Measurements from ENCODE around the gene DPP6.

Gene DPP6

GRCh38 chr7:154841731-154842331 lies 789.6 kb downstream of the DPP6 start:
- WGBS (ENCODE audit: insufficient coverage), result 50% methylated on average over 12 of the region's 18 CpGs

DNA sequence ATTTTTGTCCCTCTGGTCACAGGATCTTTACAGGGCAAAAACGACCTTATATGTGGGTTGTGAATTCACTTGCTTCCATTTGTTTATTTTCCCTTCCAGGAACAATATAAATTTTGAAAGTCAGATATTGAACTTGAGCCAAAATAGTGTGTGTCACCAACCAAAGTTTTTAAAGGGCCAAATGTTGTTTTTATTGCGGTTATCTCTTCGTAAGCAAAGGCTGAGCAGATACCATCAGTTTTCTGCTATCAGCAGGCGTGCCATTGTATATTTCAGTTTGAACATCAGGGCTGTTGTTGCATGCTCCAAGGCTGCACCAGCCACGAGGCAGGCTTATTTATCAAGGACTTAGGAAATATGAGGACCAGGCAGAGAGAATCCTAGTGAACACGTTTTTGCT lies 790.4 kb downstream of the DPP6 start:
- Histone ChIP-seq H3K9me3 (ENCODE audit: control extremely low read depth in 1 of 5, control insufficient read depth in 4 of 5, insufficient read depth in 2 of 5, low read depth in 1 of 5, low read length in 4 of 5) (peaks cover 0 to 2% (median 0%) of the 10 kb centered on the region in 5 experiments), H3K4me1 (ENCODE audit: control extremely low read depth in 1 of 4, control insufficient read depth in 4 of 4, insufficient read depth in 4 of 4, low read length in 3 of 4) (no peaks in the 10 kb centered on the region), H3K27ac (ENCODE audit: insufficient read depth in 1 of 2, low read depth in 1 of 2, low read length in 2 of 2, poor library complexity in 1 of 2, severe bottlenecking in 2 of 2) (no peak overlapping the region), H3K36me3 (ENCODE audit: control insufficient read depth in 4 of 4, insufficient read depth in 4 of 4, low read length in 3 of 4) (no peaks in the 10 kb centered on the region), H3K27me3 (replicated peaks in 2 of 5; ENCODE audit: control insufficient read depth in 4 of 5, insufficient read depth in 5 of 5, low read length in 4 of 5) (peaks cover 2 to 26% (median 15%) of the 10 kb centered on the region in 5 experiments), H3K4me3 (ENCODE audit: control insufficient read depth in 1 of 7, extremely low read depth in 1 of 7, insufficient read depth in 4 of 7, low read depth in 2 of 7, low read length in 6 of 7) (no peak overlapping the region)
- POLR2A ChIA-PET, result no interaction called here
- CTCF ChIA-PET, result no interaction called here
- 16% methylated on average over 4 of the region's 6 CpGs for WGBS (ENCODE audit: insufficient coverage)
- DNase-seq, result no peak

More at GRCh38 chr7:154841731-154842331, 789.6 kb downstream of the DPP6 start:
- Histone ChIP-seq H3K4me3 (ENCODE audit: control insufficient read depth in 1 of 7, extremely low read depth in 1 of 7, insufficient read depth in 4 of 7, low read depth in 2 of 7, low read length in 6 of 7) (no peak overlapping the region), H3K9me3 (ENCODE audit: control extremely low read depth in 1 of 5, control insufficient read depth in 4 of 5, insufficient read depth in 2 of 5, low read depth in 1 of 5, low read length in 4 of 5) (peaks cover 0 to 3% (median 0%) of the 10 kb centered on the region in 5 experiments), H3K27ac (ENCODE audit: insufficient read depth in 1 of 2, low read depth in 1 of 2, low read length in 2 of 2, poor library complexity in 1 of 2, severe bottlenecking in 2 of 2) (no peak overlapping the region), H3K36me3 (ENCODE audit: control insufficient read depth in 4 of 4, insufficient read depth in 4 of 4, low read length in 3 of 4) (no peaks in the 10 kb centered on the region), H3K4me1 (ENCODE audit: control extremely low read depth in 1 of 4, control insufficient read depth in 4 of 4, insufficient read depth in 4 of 4, low read length in 3 of 4) (no peaks in the 10 kb centered on the region), H3K27me3 (replicated peaks in 2 of 5; ENCODE audit: control insufficient read depth in 4 of 5, insufficient read depth in 5 of 5, low read length in 4 of 5) (peaks cover 2 to 26% (median 15%) of the 10 kb centered on the region in 5 experiments)
- peak in 1 of 3 donors; percentile 24 for DNase-seq
- POLR2A ChIA-PET, result no interaction called here
- CTCF ChIA-PET, result no interaction called here

GRCh38 chr7:154843670-154844237 lies 791.6 kb downstream of the DPP6 start:
- Histone ChIP-seq H3K27me3 (replicated peaks in 2 of 5; ENCODE audit: control insufficient read depth in 4 of 5, insufficient read depth in 5 of 5, low read length in 4 of 5) (peaks cover 2 to 28% (median 15%) of the 10 kb centered on the region in 5 experiments), H3K27ac (ENCODE audit: insufficient read depth in 1 of 2, low read depth in 1 of 2, low read length in 2 of 2, poor library complexity in 1 of 2, severe bottlenecking in 2 of 2) (no peak overlapping the region), H3K4me3 (ENCODE audit: control insufficient read depth in 1 of 7, extremely low read depth in 1 of 7, insufficient read depth in 4 of 7, low read depth in 2 of 7, low read length in 6 of 7) (no peak overlapping the region), H3K9me3 (ENCODE audit: control extremely low read depth in 1 of 5, control insufficient read depth in 4 of 5, insufficient read depth in 2 of 5, low read depth in 1 of 5, low read length in 4 of 5) (peaks cover 0 to 2% (median 0%) of the 10 kb centered on the region in 5 experiments), H3K4me1 (ENCODE audit: control extremely low read depth in 1 of 4, control insufficient read depth in 4 of 4, insufficient read depth in 4 of 4, low read length in 3 of 4) (no peaks in the 10 kb centered on the region), H3K36me3 (ENCODE audit: control insufficient read depth in 4 of 4, insufficient read depth in 4 of 4, low read length in 3 of 4) (no peaks in the 10 kb centered on the region)
- 91% methylated on average over 5 of the region's 5 CpGs for WGBS (ENCODE audit: insufficient coverage)
- DNase-seq, result no peak
- ChIA-PET CTCF (no interaction called here), POLR2A (no interaction called here)

GRCh38 chr7:154844499-154844898 lies 792.3 kb downstream of the DPP6 start:
- Histone ChIP-seq H3K4me1 (ENCODE audit: control extremely low read depth in 1 of 4, control insufficient read depth in 4 of 4, insufficient read depth in 4 of 4, low read length in 3 of 4) (no peaks in the 10 kb centered on the region), H3K4me3 (ENCODE audit: control insufficient read depth in 1 of 7, extremely low read depth in 1 of 7, insufficient read depth in 4 of 7, low read depth in 2 of 7, low read length in 6 of 7) (no peak overlapping the region), H3K27me3 (replicated peaks in 2 of 5; ENCODE audit: control insufficient read depth in 4 of 5, insufficient read depth in 5 of 5, low read length in 4 of 5) (peaks cover 2 to 28% (median 13%) of the 10 kb centered on the region in 5 experiments), H3K36me3 (ENCODE audit: control insufficient read depth in 4 of 4, insufficient read depth in 4 of 4, low read length in 3 of 4) (no peaks in the 10 kb centered on the region), H3K27ac (ENCODE audit: insufficient read depth in 1 of 2, low read depth in 1 of 2, low read length in 2 of 2, poor library complexity in 1 of 2, severe bottlenecking in 2 of 2) (no peak overlapping the region), H3K9me3 (ENCODE audit: control extremely low read depth in 1 of 5, control insufficient read depth in 4 of 5, insufficient read depth in 2 of 5, low read depth in 1 of 5, low read length in 4 of 5) (peaks cover 0 to 2% (median 0%) of the 10 kb centered on the region in 5 experiments)
- POLR2A ChIA-PET, result no interaction called here
- no peak for DNase-seq
- WGBS (ENCODE audit: insufficient coverage), result 76% methylated on average over 4 of the region's 5 CpGs
- CTCF ChIA-PET, result no interaction called here

DNA sequence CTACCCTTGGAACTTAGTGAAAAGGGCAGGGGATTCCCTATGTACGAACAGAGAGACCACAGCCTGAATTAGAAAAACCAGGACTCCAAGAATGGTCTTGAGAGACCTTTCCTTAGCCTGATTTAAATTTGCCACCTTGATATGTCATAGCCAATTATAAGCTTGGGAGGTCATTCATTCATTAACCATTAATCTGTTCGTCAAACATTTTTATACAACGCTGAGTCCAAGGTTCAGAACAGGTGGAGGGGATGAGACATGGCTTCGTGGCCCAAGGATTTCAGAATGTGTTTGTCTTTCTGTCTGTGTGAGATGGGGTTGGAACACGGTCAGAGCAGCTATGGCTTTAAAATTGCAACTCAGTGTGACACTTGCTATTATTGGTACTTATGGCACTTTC lies 792.8 kb downstream of the DPP6 start:
- no peaks in the 10 kb centered on the region for H3K36me3 ChIP-seq (ENCODE audit: control insufficient read depth in 4 of 4, insufficient read depth in 4 of 4, low read length in 3 of 4)
- whole genome bisulfite sequencing (ENCODE audit: insufficient coverage), result 92% methylated on average over 4 of the region's 5 CpGs
- no peaks in the 10 kb centered on the region for H3K4me1 ChIP-seq (ENCODE audit: control extremely low read depth in 1 of 4, control insufficient read depth in 4 of 4, insufficient read depth in 4 of 4, low read length in 3 of 4)
- H3K27me3 ChIP-seq (replicated peaks in 2 of 5; ENCODE audit: control insufficient read depth in 4 of 5, insufficient read depth in 5 of 5, low read length in 4 of 5), result peaks cover 2 to 28% (median 12%) of the 10 kb centered on the region in 5 experiments
- ChIA-PET POLR2A (no interaction called here), CTCF (no interaction called here)
- H3K4me3 ChIP-seq (ENCODE audit: control insufficient read depth in 1 of 7, extremely low read depth in 1 of 7, insufficient read depth in 4 of 7, low read depth in 2 of 7, low read length in 6 of 7), result no peak overlapping the region
- no peak overlapping the region for H3K27ac ChIP-seq (ENCODE audit: insufficient read depth in 1 of 2, low read depth in 1 of 2, low read length in 2 of 2, poor library complexity in 1 of 2, severe bottlenecking in 2 of 2)
- H3K9me3 ChIP-seq (ENCODE audit: control extremely low read depth in 1 of 5, control insufficient read depth in 4 of 5, insufficient read depth in 2 of 5, low read depth in 1 of 5, low read length in 4 of 5), result peaks cover 0 to 2% (median 0%) of the 10 kb centered on the region in 5 experiments
- DNase-seq, result no peak

DNA sequence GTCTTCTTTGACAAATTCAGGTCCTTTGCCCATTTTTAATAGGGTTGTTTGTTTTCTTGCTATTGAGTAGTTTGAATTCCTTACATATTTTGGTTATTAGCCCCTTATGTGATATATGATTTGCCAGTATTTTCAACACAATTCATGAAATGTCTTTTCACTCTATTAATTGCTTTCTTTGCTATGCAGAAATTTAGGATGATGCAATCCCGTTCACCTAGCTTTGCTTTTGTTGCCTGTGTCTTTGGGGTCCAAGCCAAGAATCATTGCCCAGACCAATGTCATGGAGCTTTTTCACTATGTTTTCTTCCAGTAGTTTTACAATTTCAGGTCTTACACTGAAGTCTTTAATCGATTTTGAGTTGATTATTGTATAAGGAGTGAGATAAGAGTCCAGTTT lies 796.3 kb downstream of the DPP6 start:
- 100% methylated on average over 2 of the region's 2 CpGs for WGBS (ENCODE audit: insufficient coverage)
- H3K27ac ChIP-seq (ENCODE audit: insufficient read depth in 1 of 2, low read depth in 1 of 2, low read length in 2 of 2, poor library complexity in 1 of 2, severe bottlenecking in 2 of 2), result no peak overlapping the region
- CTCF ChIA-PET, result no interaction called here

DNA sequence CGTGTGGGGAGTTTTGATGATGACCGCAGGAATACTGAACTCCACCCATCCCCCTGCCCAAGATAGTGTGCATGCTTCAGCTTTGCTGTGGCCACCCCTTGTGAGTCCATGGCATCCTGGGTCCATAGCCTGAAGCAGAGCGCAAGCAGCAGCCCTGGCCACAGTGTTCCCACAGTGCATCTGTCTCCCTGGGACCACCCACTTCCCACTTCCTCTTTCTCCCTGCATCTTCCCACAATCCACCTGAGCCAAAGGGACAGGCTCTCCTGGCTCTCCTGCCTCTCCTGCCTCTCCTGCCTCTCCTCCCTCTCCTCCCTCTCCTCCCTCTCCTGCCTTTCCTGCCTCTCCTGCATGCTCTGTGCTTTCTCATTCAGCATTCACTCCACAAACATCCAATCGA lies 800.0 kb downstream of the DPP6 start:
- POLR2A ChIA-PET, result no interaction called here
- Histone ChIP-seq H3K4me3 (ENCODE audit: control insufficient read depth in 1 of 7, extremely low read depth in 1 of 7, insufficient read depth in 4 of 7, low read depth in 2 of 7, low read length in 6 of 7) (no peak overlapping the region), H3K36me3 (ENCODE audit: control insufficient read depth in 4 of 4, insufficient read depth in 4 of 4, low read length in 3 of 4) (no peaks in the 10 kb centered on the region), H3K4me1 (ENCODE audit: control extremely low read depth in 1 of 4, control insufficient read depth in 4 of 4, insufficient read depth in 4 of 4, low read length in 3 of 4) (no peaks in the 10 kb centered on the region), H3K27me3 (replicated peaks in 2 of 5; ENCODE audit: control insufficient read depth in 4 of 5, insufficient read depth in 5 of 5, low read length in 4 of 5) (peaks cover 0 to 3% (median 0%) of the 10 kb centered on the region in 5 experiments), H3K9me3 (ENCODE audit: control extremely low read depth in 1 of 5, control insufficient read depth in 4 of 5, insufficient read depth in 2 of 5, low read depth in 1 of 5, low read length in 4 of 5) (peaks cover 0 to 3% (median 0%) of the 10 kb centered on the region in 5 experiments), H3K27ac (ENCODE audit: insufficient read depth in 1 of 2, low read depth in 1 of 2, low read length in 2 of 2, poor library complexity in 1 of 2, severe bottlenecking in 2 of 2) (no peak overlapping the region)
- WGBS (ENCODE audit: insufficient coverage), result 100% methylated on average over 3 of the region's 4 CpGs
- CTCF ChIA-PET, result no interaction called here
- no peak for DNase-seq

More for the DNA sequence above, 796.3 kb downstream of the DPP6 start:
- H3K4me3 ChIP-seq (ENCODE audit: control insufficient read depth in 1 of 7, extremely low read depth in 1 of 7, insufficient read depth in 4 of 7, low read depth in 2 of 7, low read length in 6 of 7), result no peak overlapping the region
- POLR2A ChIA-PET, result no interaction called here
- no peaks in the 10 kb centered on the region for H3K4me1 ChIP-seq (ENCODE audit: control extremely low read depth in 1 of 4, control insufficient read depth in 4 of 4, insufficient read depth in 4 of 4, low read length in 3 of 4)
- peaks cover 0 to 5% (median 0%) of the 10 kb centered on the region in 5 experiments for H3K9me3 ChIP-seq (ENCODE audit: control extremely low read depth in 1 of 5, control insufficient read depth in 4 of 5, insufficient read depth in 2 of 5, low read depth in 1 of 5, low read length in 4 of 5)
- DNase-seq, result no peak
- peaks cover 0 to 17% (median 8%) of the 10 kb centered on the region in 5 experiments for H3K27me3 ChIP-seq (replicated peaks in 2 of 5; ENCODE audit: control insufficient read depth in 4 of 5, insufficient read depth in 5 of 5, low read length in 4 of 5)
- H3K36me3 ChIP-seq (ENCODE audit: control insufficient read depth in 4 of 4, insufficient read depth in 4 of 4, low read length in 3 of 4), result no peaks in the 10 kb centered on the region
